ENCODE results near the gene DIAPH2.

DNA sequence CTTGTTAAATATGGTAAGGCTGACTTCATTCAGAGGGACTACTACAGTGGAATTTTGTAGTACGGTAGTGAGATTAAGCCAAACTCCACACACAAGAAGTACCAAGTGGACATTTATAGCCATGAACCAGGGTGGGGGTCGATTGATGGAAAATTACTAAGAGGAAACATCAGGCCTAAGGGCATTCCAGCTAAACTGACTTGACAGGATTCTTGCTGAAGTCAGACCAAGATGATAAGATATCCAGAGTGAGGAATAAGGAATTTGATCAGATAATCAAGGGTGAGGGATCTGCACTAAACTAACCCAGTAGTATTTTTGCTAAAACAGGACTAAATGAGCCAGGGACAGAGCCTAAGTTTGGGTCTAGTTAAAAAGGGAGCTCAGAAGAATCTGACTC is 796.6 kb downstream of the DIAPH2 start:
- TF ChIP-seq CTCF (IDR thresholded peaks at IDR 0.05), result no peak
- TF ChIP-seq GRHL2 (CRISPR knock-in tag; IDR thresholded peaks at IDR 0.05; ENCODE audit: insufficient replicate concordance, severe bottlenecking), result no peak
- TF ChIP-seq JUN (CRISPR knock-in tag; IDR thresholded peaks at IDR 0.05), result no peak
- TF ChIP-seq CREB1 (CRISPR knock-in tag; IDR thresholded peaks at IDR 0.05), result no peak
- TF ChIP-seq ESRRA (CRISPR knock-in tag; IDR thresholded peaks at IDR 0.05; ENCODE audit: borderline replicate concordance), result no peak
- TF ChIP-seq SOX15 (CRISPR knock-in tag; IDR thresholded peaks at IDR 0.05), result no peak
- TF ChIP-seq ELF4 (CRISPR knock-in tag; IDR thresholded peaks at IDR 0.05; ENCODE audit: low read depth), result no peak
- TF ChIP-seq, protein P1, sequence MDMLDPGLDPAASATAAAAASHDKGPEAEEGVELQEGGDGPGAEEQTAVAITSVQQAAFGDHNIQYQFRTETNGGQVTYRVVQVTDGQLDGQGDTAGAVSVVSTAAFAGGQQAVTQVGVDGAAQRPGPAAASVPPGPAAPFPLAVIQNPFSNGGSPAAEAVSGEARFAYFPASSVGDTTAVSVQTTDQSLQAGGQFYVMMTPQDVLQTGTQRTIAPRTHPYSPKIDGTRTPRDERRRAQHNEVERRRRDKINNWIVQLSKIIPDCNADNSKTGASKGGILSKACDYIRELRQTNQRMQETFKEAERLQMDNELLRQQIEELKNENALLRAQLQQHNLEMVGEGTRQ (CRISPR knock-in tag; IDR thresholded peaks at IDR 0.05), result no peak
- TF ChIP-seq SMAD3 (CRISPR knock-in tag; IDR thresholded peaks at IDR 0.05; ENCODE audit: borderline replicate concordance), result no peak
